IMR-90 (cell line): Measurements from ENCODE around the gene STYXL1. TPM values are rescaled to one million over a fixed set of nuclear protein-coding genes. Genes with fewer than 3 reads are reported as not detected.
"Not testable (repeated sequence)": the region's sequence is repeated elsewhere in the genome, so short reads cannot be mapped to it uniquely, and the experiment has no call there.

Experiments
- ATAC-seq: fragments of 200-7000 bp; cut with Tn5 transposase; 2 replicates; pipeline ENCODE4 v1.9.1; 2020; ENCODE audit warnings: low read depth, mild to moderate bottlenecking, moderate library complexity
- BruUV-seq: library from RNA; stranded (reverse); fragments of 400-500 nt; replicated peaks from 2 replicates; lab custom pipeline; 2021; lab: Mats Ljungman, UMichigan
- CTCF ChIA-PET: fragments of 300-600 bp; formaldehyde crosslinking; extraction: SDS; loops from one replicate; lab custom pipeline; 2021; ENCODE audit warnings: antibody characterized with exemption; lab: Yijun Ruan, JAX
- POLR2A ChIA-PET: fragments of 300-600 bp; sonication (Branson Sonifier 250); formaldehyde crosslinking; loops from one replicate; lab custom pipeline; 2022; ENCODE audit warnings: antibody characterized with exemption; ENCODE audit not compliant: unreplicated experiment; lab: Charles Lee
- DNase-seq: peaks from one replicate; pipeline ENCODE4 v3.0.0; 2013
- H2AFZ ChIP-seq: replicated peaks from 2 replicates; pipeline ENCODE3; 2013; ENCODE audit warnings: low read length, mild to moderate bottlenecking; ENCODE audit not compliant: poor library complexity
- H2AK5ac ChIP-seq: 2 replicates; pipeline ENCODE4 v1.6.1; 2013; ENCODE audit warnings: low read depth, low read length, inconsistent platforms
- H2AK9ac ChIP-seq: replicated peaks from 2 replicates; pipeline ENCODE3; 2013; ENCODE audit warnings: mild to moderate bottlenecking, low read depth, low read length, moderate library complexity; ENCODE audit not compliant: poor library complexity
- H2BK120ac ChIP-seq: 2 replicates; pipeline ENCODE4 v1.6.1; 2013; ENCODE audit warnings: low read depth, low read length, inconsistent platforms
- H2BK15ac ChIP-seq: 3 replicates; pipeline ENCODE4 v1.6.1; 2013; ENCODE audit warnings: low read depth, low read length, inconsistent platforms
- H2BK20ac ChIP-seq: 2 replicates; pipeline ENCODE4 v1.6.1; 2013; ENCODE audit warnings: low read depth, mild to moderate bottlenecking, inconsistent platforms, low read length, moderate library complexity
- H2BK5ac ChIP-seq: 2 replicates; pipeline ENCODE4 v1.6.1; 2013; ENCODE audit warnings: mild to moderate bottlenecking, low read depth, low read length, inconsistent platforms; ENCODE audit not compliant: poor library complexity, severe bottlenecking
- H3K14ac ChIP-seq: replicated peaks from 2 replicates; pipeline ENCODE4 v1.6.1; 2013; ENCODE audit warnings: low read depth, low read length, inconsistent platforms
- H3K18ac ChIP-seq: 2 replicates; pipeline ENCODE4 v1.6.1; 2013; ENCODE audit warnings: low read depth, low read length, control low read depth
- H3K23ac ChIP-seq: 2 replicates; pipeline ENCODE4 v1.6.1; 2013; ENCODE audit warnings: low read depth, low read length, inconsistent platforms
- H3K27ac ChIP-seq: 2 replicates; pipeline ENCODE4 v1.5.1; 2013; ENCODE audit warnings: mild to moderate bottlenecking, control low read depth, low read length; ENCODE audit not compliant: insufficient read depth
- H3K27me3 ChIP-seq: 2 replicates; pipeline ENCODE4 v1.6.1; 2013; ENCODE audit warnings: low read length; ENCODE audit not compliant: control insufficient read depth, insufficient read depth
- H3K36me3 ChIP-seq: 2 replicates; pipeline ENCODE4 v1.6.1; 2013; ENCODE audit warnings: low read length, mixed read lengths; ENCODE audit not compliant: control insufficient read depth, insufficient read depth
- H3K4ac ChIP-seq: 2 replicates; pipeline ENCODE4 v1.6.1; 2013; ENCODE audit warnings: low read depth, low read length, inconsistent platforms
- H3K4me1 ChIP-seq: 2 replicates; pipeline ENCODE4 v1.6.1; 2013; ENCODE audit warnings: low read length, mixed read lengths; ENCODE audit not compliant: control insufficient read depth, insufficient read depth
- H3K4me2 ChIP-seq: 2 replicates; pipeline ENCODE4 v1.6.1; 2013; ENCODE audit warnings: low read depth, mild to moderate bottlenecking, control low read depth, low read length, moderate library complexity
- H3K4me3 ChIP-seq: 2 replicates; pipeline ENCODE4 v1.5.1; 2013; ENCODE audit warnings: low read depth, mild to moderate bottlenecking, control low read depth, low read length, moderate library complexity; ENCODE audit not compliant: insufficient read depth
- H3K56ac ChIP-seq: 2 replicates; pipeline ENCODE4 v1.6.1; 2013; ENCODE audit warnings: low read length, inconsistent platforms; ENCODE audit not compliant: insufficient read depth; ENCODE audit errors: extremely low read depth
- H3K79me1 ChIP-seq, 2 experiments: 2 replicates each; pipeline ENCODE4 v1.6.1; 2013; ENCODE audit warnings: low read length in 2 of 2, inconsistent platforms in 1 of 2, low read depth in 1 of 2
- H3K9ac ChIP-seq: 2 replicates; pipeline ENCODE4 v1.6.1; 2013; ENCODE audit warnings: low read depth, low read length, control low read depth
- H3K9me1 ChIP-seq: 2 replicates; pipeline ENCODE4 v1.6.1; 2013; ENCODE audit warnings: low read length, inconsistent platforms; ENCODE audit not compliant: insufficient read depth
- H3K9me3 ChIP-seq: 2 replicates; pipeline ENCODE4 v1.6.1; 2013; ENCODE audit warnings: low read length; ENCODE audit not compliant: control insufficient read depth, insufficient read depth
- H4K20me1 ChIP-seq: 2 replicates; pipeline ENCODE4 v1.6.1; 2013; ENCODE audit warnings: low read length, inconsistent platforms; ENCODE audit not compliant: insufficient read depth
- H4K5ac ChIP-seq: 2 replicates; pipeline ENCODE4 v1.6.1; 2013; ENCODE audit warnings: mild to moderate bottlenecking, low read depth, low read length, control low read depth
- H4K8ac ChIP-seq, 2 experiments: 2 replicates each; pipeline ENCODE4 v1.6.1; 2013; ENCODE audit warnings: low read depth in 2 of 2, low read length in 2 of 2, control low read depth in 1 of 2, inconsistent platforms in 1 of 2
- H4K91ac ChIP-seq: 2 replicates; pipeline ENCODE4 v1.6.1; 2013; ENCODE audit warnings: low read depth, low read length, inconsistent platforms; ENCODE audit not compliant: insufficient read depth
- CEBPB ChIP-seq: IDR thresholded peaks from 2 replicates; pipeline ENCODE4 v1.6.1; 2012; ENCODE audit warnings: low read depth, low read length, improper control_type of control experiment
- FOS ChIP-seq: fragments of 150-350 bp; IDR thresholded peaks from 2 replicates; pipeline ENCODE4 v1.6.1; 2016; ENCODE audit warnings: low read depth, low read length
- MAFK ChIP-seq: IDR thresholded peaks from 2 replicates; pipeline ENCODE4 v1.6.1; 2012; ENCODE audit warnings: low read depth, low read length, improper control_type of control experiment
- MAZ ChIP-seq: IDR thresholded peaks from 2 replicates; pipeline ENCODE4 v1.6.1; 2012; ENCODE audit warnings: low read depth, mild to moderate bottlenecking, low read length, improper control_type of control experiment, moderate library complexity, borderline replicate concordance
- MXI1 ChIP-seq: IDR thresholded peaks from 2 replicates; pipeline ENCODE4 v1.6.1; 2012; ENCODE audit warnings: low read depth, mild to moderate bottlenecking, low read length, moderate library complexity, borderline replicate concordance
- POLR2A ChIP-seq: IDR thresholded peaks from 2 replicates; pipeline ENCODE4 v1.6.1; 2012; ENCODE audit warnings: mild to moderate bottlenecking, low read depth, low read length
- RCOR1 ChIP-seq: IDR thresholded peaks from 2 replicates; pipeline ENCODE4 v1.6.1; 2012; ENCODE audit warnings: mild to moderate bottlenecking, low read length, improper control_type of control experiment; ENCODE audit not compliant: insufficient replicate concordance
- SMC3 ChIP-seq: fragments of 150-350 bp; IDR thresholded peaks from 2 replicates; pipeline ENCODE4 v1.6.1; 2016; ENCODE audit warnings: low read depth, mild to moderate bottlenecking, antibody characterized with exemption, low read length, moderate library complexity
- WGBS, 2 experiments: methylation state at CpG; one replicate each; pipeline versions ENCODE4 v1.1.5 to v1.1.7; 2013; ENCODE audit warnings: missing lambda C conversion rate in 2 of 2; ENCODE audit not compliant: insufficient read length in 1 of 2; ENCODE audit errors: extremely low coverage in 2 of 2; 5-methylcytosine and 5-hydroxymethylcytosine counted together
- dilution Hi-C: fragments of 300-500 bp; cut with HindIII; formaldehyde crosslinking; loops from one replicate; pipeline ENCODE4 v1.14.3; 2018; ENCODE audit warnings: low sequenced_read_pairs; ENCODE audit not compliant: unreplicated experiment
- in situ Hi-C: fragments of 300-500 bp; cut with MboI; formaldehyde crosslinking; loops from 3 replicates; pipeline ENCODE4 v1.14.3; 2019; ENCODE audit warnings: low sequenced_read_pairs, inconsistent platforms, mixed read lengths
- intact Hi-C: fragments of 100-400 bp; cut with micrococcal nuclease; formaldehyde crosslinking; loops from 2 replicates; pipeline ENCODE4 v1.10.0; 2022
- polyA plus RNA-seq, 3 experiments: library from polyadenylated mRNA; depleted of rRNA; stranded (reverse); fragments of >200 nt; gene quantifications; 2 replicates each; pipeline ENCODE4 v1.2.3, GENCODE V29; 2012; ENCODE audit warnings: low replicate concordance in 1 of 3
- total RNA-seq: library from RNA; depleted of rRNA; stranded (reverse); fragments of >200 nt; gene quantifications from 2 replicates; pipeline ENCODE4 v1.2.3, GENCODE V29; 2012
- TF ChIP-seq, protein P1 (sequence below): fragments of 150-350 bp; IDR thresholded peaks from 2 replicates; pipeline ENCODE4 v1.6.1; 2017; ENCODE audit warnings: mild to moderate bottlenecking, antibody characterized with exemption, low read length, low read depth

Gene STYXL1
- total and polyA plus RNA-seq, 2 of the 4 experiments (the other 2 are of a cell fraction): 66.1 to 73.8 TPM

DNA sequence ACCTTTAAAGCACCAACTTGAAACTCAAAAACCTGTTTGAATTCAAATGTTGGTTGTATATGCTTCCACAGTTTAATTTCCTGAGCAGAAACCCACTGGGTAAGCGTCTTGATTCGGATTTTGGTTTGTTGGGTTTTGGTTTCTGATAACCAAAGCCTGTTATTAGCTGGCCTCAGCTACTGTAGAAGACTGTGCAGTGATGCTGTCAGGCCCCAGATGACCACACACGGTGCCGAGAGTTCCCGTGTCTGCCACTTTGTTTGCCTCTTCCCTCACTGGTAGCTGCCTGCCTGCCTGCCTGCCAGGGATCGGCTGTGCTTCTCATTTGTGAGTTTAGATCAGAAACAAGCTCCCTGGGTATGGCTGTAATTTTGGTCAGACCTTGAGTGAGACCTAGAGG is 5.7 kb upstream of the STYXL1 start:
- Histone ChIP-seq H2BK120ac (no peak overlapping the region), H2AK5ac (no peak overlapping the region), H3K79me1 (peaks cover 50 to 94% of the 10 kb centered on the region in 2 experiments), H4K20me1 (peaks cover 72% of the 10 kb centered on the region), H3K9me3 (no peaks in the 10 kb centered on the region), H3K9ac (no peak overlapping the region), H3K18ac (no peak overlapping the region), H3K56ac (no peak overlapping the region), H3K14ac (no peak overlapping the region), H4K8ac (no peak overlapping the region), H2BK20ac (no peak overlapping the region), H3K4ac (no peak overlapping the region), H3K27me3 (no peaks in the 10 kb centered on the region), H4K91ac (no peak overlapping the region), H3K4me2 (no peak overlapping the region), H2BK15ac (no peak overlapping the region), H3K23ac (no peak overlapping the region), H3K36me3 (peaks cover 24% of the 10 kb centered on the region), H2AK9ac (no peak overlapping the region), H4K5ac (no peak overlapping the region), H3K4me1 (peaks cover 17% of the 10 kb centered on the region), H3K4me3 (no peak overlapping the region), H2BK5ac (no peak overlapping the region), H3K27ac (no peak overlapping the region), H3K9me1 (peaks cover 28% of the 10 kb centered on the region), H2AFZ (no peak overlapping the region)
- WGBS, 2 experiments: no CpG with 5 or more reads among the region's 6 CpGs
- DNase-seq (no peak), ATAC-seq (no peak)
- in situ Hi-C loops (no loop called here), dilution Hi-C loops (no loop called here), intact Hi-C loops (loop anchor here (5.0 kb wide), 1 partner anchor 79 kb away; no protein-coding TSS in a partner anchor)
- ChIA-PET CTCF (no interaction called here), POLR2A (no interaction called here)
- no peak for TF ChIP-seq MAZ
- TF ChIP-seq SMC3: no peak
- no peak for TF ChIP-seq POLR2A
- TF ChIP-seq CEBPB: no peak
- no peak for TF ChIP-seq RCOR1
- TF ChIP-seq MAFK: no peak
- no peak for TF ChIP-seq FOS
- TF ChIP-seq, protein P1, sequence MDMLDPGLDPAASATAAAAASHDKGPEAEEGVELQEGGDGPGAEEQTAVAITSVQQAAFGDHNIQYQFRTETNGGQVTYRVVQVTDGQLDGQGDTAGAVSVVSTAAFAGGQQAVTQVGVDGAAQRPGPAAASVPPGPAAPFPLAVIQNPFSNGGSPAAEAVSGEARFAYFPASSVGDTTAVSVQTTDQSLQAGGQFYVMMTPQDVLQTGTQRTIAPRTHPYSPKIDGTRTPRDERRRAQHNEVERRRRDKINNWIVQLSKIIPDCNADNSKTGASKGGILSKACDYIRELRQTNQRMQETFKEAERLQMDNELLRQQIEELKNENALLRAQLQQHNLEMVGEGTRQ: no peak
- no peak for TF ChIP-seq MXI1
- no TSS peak for BruUV-seq

- H2BK5ac ChIP-seq, H4K5ac ChIP-seq, H2AK9ac ChIP-seq, H2BK120ac ChIP-seq, H2AK5ac ChIP-seq, H3K14ac ChIP-seq, H3K9me3 ChIP-seq, BruUV-seq, POLR2A ChIA-PET, H3K27me3 ChIP-seq, H3K18ac ChIP-seq, H2BK20ac ChIP-seq, H2AFZ ChIP-seq, H4K91ac ChIP-seq, H3K4me3 ChIP-seq, in situ Hi-C loops, H4K8ac ChIP-seq, H3K27ac ChIP-seq, H3K4ac ChIP-seq, ATAC-seq, H3K4me2 ChIP-seq, H3K23ac ChIP-seq, H3K9ac ChIP-seq, dilution Hi-C loops, H3K56ac ChIP-seq, H2BK15ac ChIP-seq, DNase-seq: not testable (repeated sequence)
- Histone ChIP-seq H3K79me1 (peaks cover 43 to 91% of the 10 kb centered on the region in 2 experiments), H4K20me1 (peaks cover 72% of the 10 kb centered on the region), H3K9me1 (peaks cover 28% of the 10 kb centered on the region), H3K36me3 (peaks cover 17% of the 10 kb centered on the region), H3K4me1 (peaks cover 17% of the 10 kb centered on the region)
- CTCF ChIA-PET: interaction anchor here (1.0 kb wide), 1 partner anchor 10 kb away, joined by 3 read pairs; no protein-coding TSS in a partner anchor
- WGBS, 2 experiments: 92% methylated on average over 2 of the region's 8 CpGs; no CpG with 5 or more reads in 1 of the 2 experiments
- intact Hi-C loops: loop anchor here (5.0 kb wide), 1 partner anchor 80 kb away; no protein-coding TSS in a partner anchor
Measured at GRCh38 chr7:76052681-76053080, 4.9 kb upstream of the STYXL1 start.
